NT2/D1 (cell line): ENCODE measurements around the gene LIN52.

Source experiments
- SUZ12 ChIP-seq: IDR thresholded peaks from 2 replicates; pipeline ENCODE4 v1.6.1; 2011; ENCODE audit not compliant: insufficient read length, insufficient read depth; ENCODE audit errors: extremely low read depth
- YY1 ChIP-seq: IDR thresholded peaks from 2 replicates; pipeline ENCODE4 v1.6.1; 2011; ENCODE audit not compliant: insufficient read length, insufficient read depth
- ZNF274 ChIP-seq: IDR thresholded peaks from 2 replicates; pipeline ENCODE4 v1.6.1; 2011; ENCODE audit warnings: mild to moderate bottlenecking, low read depth, low read length

GRCh38 chr14:74202113-74202512, 117.4 kb downstream of the LIN52 start:
- TF ChIP-seq YY1 = no peak
- TF ChIP-seq ZNF274 = no peak
- no peak for TF ChIP-seq SUZ12
